Peyer's patch (tissue), 4 donors: Measurements from ENCODE around the gene WWC1.

ENCODE experiments used
- CTCF ChIP-seq, 6 experiments: fragments of 450-650 bp in 4 of 6; fragments of 200-600 bp in 2 of 6; sonication (generic) in 1 of 6; IDR thresholded peaks; one replicate each; pipeline ENCODE4 v1.5.1; 2017 to 2019; ENCODE audit warnings: antibody characterized with exemption in 6 of 6, mild to moderate bottlenecking in 3 of 6, moderate library complexity in 1 of 6
- POLR2A ChIP-seq, 2 donors: fragments of 450-650 bp; IDR thresholded peaks; one replicate each; pipeline ENCODE4 v1.5.1; 2017; ENCODE audit warnings: antibody characterized with exemption in 2 of 2, mild to moderate bottlenecking in 2 of 2, moderate library complexity in 2 of 2

DNA sequence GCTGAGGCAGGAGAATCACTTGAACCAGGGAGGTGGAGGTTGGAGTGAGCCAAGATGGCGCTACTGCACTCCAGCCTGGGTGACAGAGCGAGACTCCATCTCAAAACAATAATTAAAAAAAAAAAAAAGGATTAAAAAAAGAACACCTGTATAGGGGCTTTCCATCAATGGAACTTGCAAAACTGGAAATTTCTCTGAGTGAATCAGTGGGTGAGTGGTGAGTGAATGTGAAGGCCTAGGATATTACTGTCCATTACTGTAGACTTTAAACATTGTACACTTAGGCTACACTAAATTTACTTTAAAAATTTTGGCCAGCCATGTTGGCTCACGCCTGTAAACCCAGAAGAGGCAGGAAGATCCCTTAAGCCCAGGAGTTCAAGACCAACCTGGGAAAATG, 189.2 kb downstream of the WWC1 start:
- TF ChIP-seq CTCF (IDR thresholded peaks at IDR 0.05) (no peak), POLR2A (IDR thresholded peaks at IDR 0.05) (no peak)
